Measurements from ENCODE around the gene SAP25.

GRCh38 chr7:100590077-100590737 lies 16.5 kb upstream of the SAP25 start:
- TF ChIP-seq POLR2A (IDR thresholded peaks at IDR 0.05), result no peak
- TF ChIP-seq CTCF (IDR thresholded peaks at IDR 0.05), result no peak

Data from transverse colon (tissue), 3 donors.